NCI-H460 (cell line): ENCODE data around the gene DCUN1D1. TPM values are rescaled to one million over a fixed set of nuclear protein-coding genes. Genes with fewer than 3 reads are reported as not detected.

ENCODE experiments used
- DNase-seq: peaks from one replicate; pipeline ENCODE4 v3.0.0-alpha.2; 2016; ENCODE audit warnings: low read depth; ENCODE audit errors: extremely low read depth
- total RNA-seq: library from RNA; depleted of rRNA; stranded (reverse); fragments of >200 nt; shearing (Covaris generic); gene quantifications from 2 replicates; pipeline ENCODE4 v1.2.3, GENCODE V29; 2014; rRNA removed

DCUN1D1 gene
- total RNA-seq, 1 experiment from 2014 or later = 18.4 TPM

GRCh38 chr3:182902236-182902635 is 78.1 kb downstream of the DCUN1D1 start:
- no peak for DNase-seq

GRCh38 chr3:182896553-182896952 is 83.8 kb downstream of the DCUN1D1 start:
- no peak for DNase-seq

GRCh38 chr3:182895513-182896112 is 84.7 kb downstream of the DCUN1D1 start:
- no peak for DNase-seq

GRCh38 chr3:182892226-182892625 is 88.1 kb downstream of the DCUN1D1 start:
- no peak for DNase-seq

GRCh38 chr3:182891364-182891763 is 89.0 kb downstream of the DCUN1D1 start:
- DNase-seq = no peak

GRCh38 chr3:182889948-182890629 is 90.2 kb downstream of the DCUN1D1 start:
- no peak for DNase-seq

Other genes with a start within 250 kb of the DCUN1D1 start
- gene ATP11B, start 187.0 kb downstream of the DCUN1D1 start, total RNA-seq = 30.8 and 33.2 TPM in 2 replicates
- 4.6 and 6.2 TPM in 2 replicates for gene MCCC1, start 119.0 kb upstream of the DCUN1D1 start, total RNA-seq
- gene LAMP3, start 182.2 kb upstream of the DCUN1D1 start, total RNA-seq = 3.8 and 4.6 TPM in 2 replicates